ENCODE measurements around the gene C9orf78. TPM values are rescaled to one million over a fixed set of nuclear protein-coding genes. Genes with fewer than 3 reads are reported as not detected.

Gene C9orf78
- polyA plus RNA-seq, 1 donor (not counting 4 experiments of a cell fraction or from before 2014, with no cell fraction given) = 66.5 TPM

DNA sequence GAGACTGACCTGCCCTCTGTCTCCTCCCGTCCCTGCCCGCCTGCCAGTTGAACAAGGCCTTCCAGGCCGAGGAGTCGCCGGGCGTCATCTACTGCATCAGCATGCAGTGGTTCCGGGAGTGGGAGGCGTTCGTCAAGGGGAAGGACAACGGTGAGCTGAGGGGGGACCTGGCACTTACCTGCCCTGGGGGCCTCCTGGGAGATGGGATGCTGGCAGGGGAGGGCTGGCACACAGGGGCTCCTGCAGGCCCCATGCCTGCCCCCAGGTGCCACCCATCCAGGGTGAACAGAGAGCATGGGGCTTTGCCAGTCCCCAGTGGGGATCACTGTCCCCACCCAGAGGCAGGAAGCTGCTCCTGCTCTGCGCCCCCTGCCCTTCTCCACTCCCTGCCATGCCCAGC is 43.2 kb upstream of the C9orf78 start:
- no peak overlapping the region for H3K9ac ChIP-seq (ENCODE audit: control insufficient read depth, extremely low read depth, insufficient read depth, low read length)
- H2AFZ ChIP-seq (ENCODE audit: control insufficient read depth, low read length) = no peak overlapping the region
- no peak overlapping the region for H3K4me2 ChIP-seq (ENCODE audit: control insufficient read depth, extremely low read depth, insufficient read depth, low read depth, low read length)
- DNase-seq (ENCODE audit: low read depth, low spot score) (no peak), FAIRE-seq (no peak)
- H3K36me3 ChIP-seq (ENCODE audit: control insufficient read depth in 2 of 2, extremely low read depth in 1 of 2, insufficient read depth in 2 of 2, low read length in 2 of 2) = peaks cover 0 to 24% of the 10 kb centered on the region in 2 experiments
- no peaks in the 10 kb centered on the region for H3K79me2 ChIP-seq (ENCODE audit: control insufficient read depth, insufficient read depth, low read length)
- H4K20me1 ChIP-seq (ENCODE audit: control insufficient read depth, extremely low read depth, insufficient read depth, low read length) = no peaks in the 10 kb centered on the region
- no peaks in the 10 kb centered on the region for H3K4me1 ChIP-seq (ENCODE audit: control insufficient read depth, extremely low read depth, insufficient read depth, low read length)
- H3K27ac ChIP-seq (ENCODE audit: control insufficient read depth, insufficient read depth, low read length) = no peak overlapping the region
- no peak for TF ChIP-seq EZH2 (IDR thresholded peaks at IDR 0.05; ENCODE audit: low read length)
- TF ChIP-seq, protein P1, sequence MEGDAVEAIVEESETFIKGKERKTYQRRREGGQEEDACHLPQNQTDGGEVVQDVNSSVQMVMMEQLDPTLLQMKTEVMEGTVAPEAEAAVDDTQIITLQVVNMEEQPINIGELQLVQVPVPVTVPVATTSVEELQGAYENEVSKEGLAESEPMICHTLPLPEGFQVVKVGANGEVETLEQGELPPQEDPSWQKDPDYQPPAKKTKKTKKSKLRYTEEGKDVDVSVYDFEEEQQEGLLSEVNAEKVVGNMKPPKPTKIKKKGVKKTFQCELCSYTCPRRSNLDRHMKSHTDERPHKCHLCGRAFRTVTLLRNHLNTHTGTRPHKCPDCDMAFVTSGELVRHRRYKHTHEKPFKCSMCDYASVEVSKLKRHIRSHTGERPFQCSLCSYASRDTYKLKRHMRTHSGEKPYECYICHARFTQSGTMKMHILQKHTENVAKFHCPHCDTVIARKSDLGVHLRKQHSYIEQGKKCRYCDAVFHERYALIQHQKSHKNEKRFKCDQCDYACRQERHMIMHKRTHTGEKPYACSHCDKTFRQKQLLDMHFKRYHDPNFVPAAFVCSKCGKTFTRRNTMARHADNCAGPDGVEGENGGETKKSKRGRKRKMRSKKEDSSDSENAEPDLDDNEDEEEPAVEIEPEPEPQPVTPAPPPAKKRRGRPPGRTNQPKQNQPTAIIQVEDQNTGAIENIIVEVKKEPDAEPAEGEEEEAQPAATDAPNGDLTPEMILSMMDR (optimal IDR thresholded peaks at IDR 0.05 in 1 of 3, IDR thresholded peaks at IDR 0.05 in 1 of 3, conservative IDR thresholded peaks at IDR 0.05 in 1 of 3; ENCODE audit: extremely low read depth in 1 of 3, insufficient read depth in 2 of 3, low read length in 3 of 3) = no peak
- dilution Hi-C loops (cut with MboI; ENCODE audit: extremely low pct_ligation_motif_present, low sequenced_read_pairs) = no loop called here
- H3K4me3 ChIP-seq (ENCODE audit: control insufficient read depth in 2 of 3, extremely low read depth in 1 of 3, insufficient read depth in 2 of 3, low read depth in 1 of 3, low read length in 3 of 3) = no peak overlapping the region
- no peaks in the 10 kb centered on the region for H3K9me1 ChIP-seq (ENCODE audit: control insufficient read depth, extremely low read depth, insufficient read depth, low read length)
- H3K27me3 ChIP-seq (ENCODE audit: control insufficient read depth, extremely low read depth, insufficient read depth, low read length) = no peaks in the 10 kb centered on the region
- no peaks in the 10 kb centered on the region for H3K9me3 ChIP-seq (ENCODE audit: control insufficient read depth, low read depth, low read length)

DNA sequence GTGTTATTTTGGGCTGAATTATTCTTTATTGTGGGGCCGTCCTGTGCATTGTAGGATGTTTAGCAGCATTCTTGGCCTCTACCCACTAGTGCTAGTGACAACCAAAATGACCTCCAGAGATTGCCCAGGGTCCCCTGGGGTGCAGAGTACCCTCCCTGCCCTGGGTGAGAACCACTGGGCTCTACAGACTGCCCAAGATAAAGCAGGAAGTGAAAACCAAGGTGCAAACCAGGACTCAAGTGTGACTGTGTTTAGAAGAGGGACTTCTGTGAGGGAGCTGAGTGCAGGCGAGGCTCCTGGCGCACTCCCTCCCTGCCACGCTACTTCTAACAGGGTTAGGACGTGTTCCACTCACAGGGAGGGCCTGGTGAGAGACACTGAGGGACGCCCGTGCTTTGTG is 41.7 kb upstream of the C9orf78 start:
- DNase-seq (ENCODE audit: low read depth, low spot score) (no peak), FAIRE-seq (no peak)
- Histone ChIP-seq H3K9me1 (ENCODE audit: control insufficient read depth, extremely low read depth, insufficient read depth, low read length) (no peaks in the 10 kb centered on the region), H3K36me3 (ENCODE audit: control insufficient read depth in 2 of 2, extremely low read depth in 1 of 2, insufficient read depth in 2 of 2, low read length in 2 of 2) (peaks cover 0 to 24% of the 10 kb centered on the region in 2 experiments), H3K9me3 (ENCODE audit: control insufficient read depth, low read depth, low read length) (no peaks in the 10 kb centered on the region), H3K9ac (ENCODE audit: control insufficient read depth, extremely low read depth, insufficient read depth, low read length) (no peak overlapping the region), H3K4me2 (ENCODE audit: control insufficient read depth, extremely low read depth, insufficient read depth, low read depth, low read length) (no peak overlapping the region), H3K79me2 (ENCODE audit: control insufficient read depth, insufficient read depth, low read length) (no peaks in the 10 kb centered on the region), H3K27ac (ENCODE audit: control insufficient read depth, insufficient read depth, low read length) (no peak overlapping the region), H4K20me1 (ENCODE audit: control insufficient read depth, extremely low read depth, insufficient read depth, low read length) (no peaks in the 10 kb centered on the region), H3K4me3 (ENCODE audit: control insufficient read depth in 2 of 3, extremely low read depth in 1 of 3, insufficient read depth in 2 of 3, low read depth in 1 of 3, low read length in 3 of 3) (no peak overlapping the region), H3K4me1 (ENCODE audit: control insufficient read depth, extremely low read depth, insufficient read depth, low read length) (no peaks in the 10 kb centered on the region), H3K27me3 (ENCODE audit: control insufficient read depth, extremely low read depth, insufficient read depth, low read length) (no peaks in the 10 kb centered on the region), H2AFZ (ENCODE audit: control insufficient read depth, low read length) (no peak overlapping the region)
- TF ChIP-seq EZH2 (IDR thresholded peaks at IDR 0.05; ENCODE audit: low read length) = no peak
- TF ChIP-seq, protein P1 (optimal IDR thresholded peaks at IDR 0.05 in 1 of 3, IDR thresholded peaks at IDR 0.05 in 1 of 3, conservative IDR thresholded peaks at IDR 0.05 in 1 of 3; ENCODE audit: extremely low read depth in 1 of 3, insufficient read depth in 2 of 3, low read length in 3 of 3) = no peak
- dilution Hi-C loops (cut with MboI; ENCODE audit: extremely low pct_ligation_motif_present, low sequenced_read_pairs) = no loop called here
